ENCODE data around the gene EYA2.
A peak's percentile ranks its signal among the peaks of the same experiment; 100 is the strongest.

Gene EYA2

DNA sequence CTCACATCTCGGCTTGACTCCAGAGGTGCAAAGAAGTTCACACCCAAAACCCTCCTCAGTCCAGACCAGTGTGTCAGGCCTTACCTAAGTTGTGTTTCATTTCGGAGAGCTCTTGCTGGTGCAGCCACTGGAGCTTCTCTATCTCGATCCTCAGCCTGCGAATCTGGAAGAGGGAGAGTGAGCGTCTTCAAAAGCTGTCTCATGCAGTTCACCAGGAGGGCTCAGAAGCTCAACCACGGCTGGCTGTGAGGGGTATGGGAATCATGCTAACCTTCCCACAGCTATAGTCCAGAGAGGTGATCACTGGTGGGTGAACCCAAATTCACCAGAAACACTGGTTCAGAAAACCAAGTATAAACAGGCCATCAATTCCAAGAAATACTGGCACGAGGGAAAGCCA is 332.5 kb downstream of the EYA2 start:
- DNase-seq (ENCODE audit: low spot score), result no peak

DNA sequence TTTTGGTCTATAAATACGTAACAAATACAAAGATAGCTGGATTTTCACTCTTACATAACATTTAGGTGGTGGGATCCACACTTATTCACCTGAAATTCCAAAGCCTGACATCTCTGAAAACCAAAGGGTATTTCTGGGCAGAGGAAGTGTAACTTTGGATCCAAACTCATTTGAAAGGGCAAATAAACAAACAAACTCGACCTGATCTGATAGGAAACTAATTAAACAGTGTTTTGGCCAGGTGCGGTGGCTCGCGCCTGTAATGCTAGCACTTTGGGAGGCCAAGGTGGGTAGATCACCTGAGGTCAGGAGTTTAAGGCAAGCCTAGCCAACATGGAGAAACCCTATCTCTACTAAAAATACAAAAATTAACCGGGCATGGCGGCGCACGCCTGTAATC is 332.9 kb downstream of the EYA2 start:
- DNase-seq (ENCODE audit: low spot score), result no peak

GRCh38 chr20:47228654-47229053 is 334.0 kb downstream of the EYA2 start:
- no peak for DNase-seq (ENCODE audit: low spot score)

GRCh38 chr20:47230811-47231256 is 336.2 kb downstream of the EYA2 start:
- DNase-seq (ENCODE audit: low spot score), result no peak

GRCh38 chr20:47231382-47232039 is 336.9 kb downstream of the EYA2 start:
- DNase-seq (ENCODE audit: low spot score), result no peak

DNA sequence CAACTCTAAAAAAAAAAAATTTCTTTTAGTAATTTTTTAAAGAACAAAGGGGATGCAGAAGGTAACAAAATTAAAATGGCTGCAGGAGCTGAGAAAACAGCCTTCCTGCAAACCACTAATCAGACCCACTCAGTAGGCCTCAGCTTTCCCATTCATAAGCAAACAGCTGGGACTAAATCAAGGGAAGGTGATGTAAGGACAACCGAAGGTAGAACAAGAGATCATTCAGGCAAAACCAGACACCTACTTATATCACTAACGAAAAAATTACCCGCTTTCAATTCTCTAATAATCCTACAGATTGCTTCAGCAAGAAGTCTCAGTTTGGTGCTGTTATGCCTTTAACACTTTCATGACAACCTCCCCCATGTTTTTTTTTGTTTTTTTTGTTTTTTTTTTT is 337.9 kb downstream of the EYA2 start:
- DNase-seq (ENCODE audit: low spot score), result no peak

DNA sequence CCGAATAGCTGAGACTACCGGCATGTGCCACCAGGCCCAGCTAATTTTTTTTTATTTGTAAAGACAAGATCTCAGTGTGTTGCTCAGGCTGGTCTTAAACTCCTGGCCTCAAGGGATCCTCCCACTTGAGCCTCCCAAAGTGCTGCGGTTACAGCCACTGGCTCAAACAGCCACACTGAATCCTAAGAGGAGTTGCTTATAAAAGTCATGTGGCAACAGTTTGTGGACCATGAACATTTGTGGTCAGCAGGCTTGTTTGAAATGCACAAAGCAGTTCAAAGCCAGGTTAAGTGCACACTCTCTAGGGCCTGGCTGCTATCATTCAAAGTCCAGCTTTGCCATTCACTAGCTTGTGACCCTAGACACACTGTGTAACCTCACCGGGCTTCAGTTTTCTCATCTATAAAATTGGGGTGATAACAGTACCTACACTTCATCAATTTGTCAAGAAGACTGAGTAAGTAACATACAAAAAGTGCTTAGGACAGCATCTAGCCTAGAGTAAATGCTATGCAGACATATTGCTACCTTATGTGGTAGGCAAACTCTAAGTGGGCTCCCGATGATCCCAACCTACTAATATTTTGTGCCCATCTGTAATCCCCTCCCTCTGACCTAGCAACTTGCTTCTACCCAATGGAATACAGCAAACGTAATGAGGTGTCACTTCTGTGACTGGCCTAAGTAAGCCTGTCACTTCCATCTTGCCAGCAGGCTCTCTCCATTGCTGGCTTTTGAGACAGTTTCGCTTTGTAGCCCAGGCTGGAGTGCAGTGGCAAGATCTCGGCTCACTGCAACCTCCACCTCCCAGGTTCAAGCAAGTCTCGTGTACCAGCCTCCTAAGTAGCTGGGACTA is 338.9 kb downstream of the EYA2 start:
- no peak for DNase-seq (ENCODE audit: low spot score)

GRCh38 chr20:47235111-47235510 is 340.5 kb downstream of the EYA2 start:
- no peak for DNase-seq (ENCODE audit: low spot score)

GRCh38 chr20:47235853-47236638 is 341.4 kb downstream of the EYA2 start:
- DNase-seq (ENCODE audit: low spot score), result no peak

DNA sequence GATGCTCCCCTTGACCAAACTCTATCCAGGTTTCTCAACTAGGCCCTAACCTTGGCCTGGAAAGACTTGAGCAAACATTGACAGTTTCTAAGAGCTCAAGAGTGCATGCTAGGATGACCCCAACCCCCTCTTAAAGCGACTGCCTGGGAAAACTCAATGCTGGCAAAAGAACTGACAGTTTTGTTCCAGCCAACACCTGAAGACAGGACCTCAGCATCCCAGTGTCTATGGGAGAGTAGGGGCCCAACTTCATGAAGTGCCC is 341.9 kb downstream of the EYA2 start:
- no peak for DNase-seq (ENCODE audit: low spot score)

DNA sequence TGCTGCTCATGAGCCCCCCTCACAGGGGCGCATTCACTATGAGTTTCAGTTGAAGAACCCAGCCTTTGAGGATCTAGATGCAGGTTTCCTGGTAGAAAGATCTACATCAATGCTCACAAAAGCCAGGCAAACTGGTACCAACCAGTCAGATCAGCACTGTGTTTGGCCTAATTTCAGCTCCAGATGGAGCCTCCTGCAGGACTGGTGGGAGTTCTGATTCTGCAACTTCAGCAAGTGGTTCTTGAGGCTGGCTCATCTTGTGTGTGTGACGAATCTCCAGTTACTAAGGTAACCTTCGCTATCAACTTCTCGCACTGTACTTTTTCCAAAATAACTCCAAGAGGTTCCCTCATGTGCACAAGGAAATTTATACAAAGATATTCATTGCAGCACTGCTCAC is 343.1 kb downstream of the EYA2 start:
- DNase-seq (ENCODE audit: low spot score), result peak; percentile 92
